Mesenchymal stem cell (in vitro differentiated cells and primary cell): ENCODE measurements around the gene USP54.

Experiments
- DNase-seq: peaks from one replicate; pipeline ENCODE4 v3.0.0-alpha.2; 2013
- H2AFZ ChIP-seq: one replicate; pipeline ENCODE4 v1.6.1; 2013; ENCODE audit warnings: low read depth, mild to moderate bottlenecking, control low read depth, inconsistent platforms, low read length, moderate library complexity
- H2AK5ac ChIP-seq: 2 replicates; pipeline ENCODE4 v1.6.1; 2013; ENCODE audit warnings: low read length, moderate library complexity, mild to moderate bottlenecking, inconsistent platforms; ENCODE audit not compliant: severe bottlenecking
- H2BK120ac ChIP-seq: one replicate; pipeline ENCODE4 v1.6.1; 2013; ENCODE audit warnings: low read depth, mild to moderate bottlenecking, inconsistent platforms, low read length, moderate library complexity
- H2BK12ac ChIP-seq, 2 experiments: one replicate each; pipeline ENCODE4 v1.6.1; 2013; ENCODE audit warnings: inconsistent platforms in 2 of 2, low read length in 2 of 2, mild to moderate bottlenecking in 2 of 2, moderate library complexity in 2 of 2, control low read depth in 1 of 2
- H2BK15ac ChIP-seq: one replicate; pipeline ENCODE4 v1.6.1; 2013; ENCODE audit warnings: mild to moderate bottlenecking, low read depth, inconsistent platforms; ENCODE audit not compliant: poor library complexity, severe bottlenecking
- H2BK5ac ChIP-seq: 2 replicates; pipeline ENCODE4 v1.6.1; 2013; ENCODE audit warnings: low read depth, mild to moderate bottlenecking, low read length, control low read depth, inconsistent platforms; ENCODE audit not compliant: poor library complexity, severe bottlenecking
- H3K14ac ChIP-seq, 2 experiments: one replicate each; pipeline ENCODE4 v1.6.1; 2013; ENCODE audit warnings: inconsistent platforms in 2 of 2, low read length in 2 of 2, control low read depth in 1 of 2, mild to moderate bottlenecking in 1 of 2, moderate library complexity in 1 of 2
- H3K18ac ChIP-seq, 2 experiments: one replicate each; pipeline ENCODE4 v1.6.1; 2013; ENCODE audit warnings: inconsistent platforms in 2 of 2, low read length in 2 of 2, control low read depth in 1 of 2, low read depth in 1 of 2, mild to moderate bottlenecking in 1 of 2
- H3K23ac ChIP-seq, 2 experiments: one replicate each; pipeline ENCODE4 v1.6.1; 2013; ENCODE audit warnings: inconsistent platforms in 2 of 2, low read length in 2 of 2, mild to moderate bottlenecking in 2 of 2, moderate library complexity in 2 of 2, control low read depth in 1 of 2
- H3K27ac ChIP-seq: 2 replicates; pipeline ENCODE4 v1.5.1; 2013; ENCODE audit warnings: mild to moderate bottlenecking, moderate library complexity, low read length, control low read depth, inconsistent platforms; ENCODE audit not compliant: poor library complexity, severe bottlenecking
- H3K27me3 ChIP-seq, 2 experiments: 2 replicates each; pipeline versions ENCODE4 v1.6.1 to v1.7.0; 2013; ENCODE audit warnings: low read length in 2 of 2, mild to moderate bottlenecking in 2 of 2, moderate library complexity in 2 of 2, control low read depth in 1 of 2, inconsistent platforms in 1 of 2; ENCODE audit not compliant: control insufficient read depth in 1 of 2, insufficient read depth in 1 of 2
- H3K36me3 ChIP-seq, 2 experiments: 2 replicates each; pipeline versions ENCODE4 v1.6.1 to v1.7.0; 2013; ENCODE audit warnings: low read length in 2 of 2, control low read depth in 1 of 2, inconsistent platforms in 1 of 2, low read depth in 1 of 2, mild to moderate bottlenecking in 1 of 2; ENCODE audit not compliant: insufficient read depth in 2 of 2, control insufficient read depth in 1 of 2
- H3K4ac ChIP-seq, 2 experiments: one replicate each; pipeline ENCODE4 v1.6.1; 2013; ENCODE audit warnings: inconsistent platforms in 2 of 2, low read length in 2 of 2, mild to moderate bottlenecking in 2 of 2, moderate library complexity in 2 of 2, control low read depth in 1 of 2, low read depth in 1 of 2
- H3K4me1 ChIP-seq: 2 replicates; pipeline ENCODE4 v1.6.1; 2013; ENCODE audit warnings: low read depth, low read length, control low read depth; ENCODE audit not compliant: control insufficient read depth, insufficient read depth
- H3K4me2 ChIP-seq: 2 replicates; pipeline ENCODE4 v1.6.1; 2013; ENCODE audit warnings: low read length, mild to moderate bottlenecking, inconsistent platforms; ENCODE audit not compliant: poor library complexity, severe bottlenecking
- H3K4me3 ChIP-seq, 2 experiments: 2 replicates each; pipeline versions ENCODE4 v1.5.1 to v1.7.0; 2013; ENCODE audit warnings: low read length in 2 of 2, mild to moderate bottlenecking in 2 of 2, control low read depth in 1 of 2, low read depth in 1 of 2; ENCODE audit not compliant: insufficient read depth in 1 of 2
- H3K79me1 ChIP-seq: replicated peaks from 2 replicates; pipeline ENCODE4 v1.6.1; 2013; ENCODE audit warnings: mild to moderate bottlenecking, control low read depth, low read length, inconsistent platforms; ENCODE audit not compliant: poor library complexity, severe bottlenecking
- H3K9ac ChIP-seq: 2 replicates; pipeline ENCODE4 v1.7.0; 2013; ENCODE audit warnings: mild to moderate bottlenecking, low read length, moderate library complexity
- H3K9me3 ChIP-seq: 2 replicates; pipeline ENCODE4 v1.7.0; 2013; ENCODE audit warnings: mild to moderate bottlenecking, low read length; ENCODE audit not compliant: control insufficient read depth
- H4K8ac ChIP-seq: one replicate; pipeline ENCODE4 v1.6.1; 2013; ENCODE audit warnings: inconsistent platforms, mild to moderate bottlenecking, low read length, moderate library complexity
- H4K91ac ChIP-seq: one replicate; pipeline ENCODE4 v1.6.1; 2013; ENCODE audit warnings: mild to moderate bottlenecking, low read length, inconsistent platforms
- WGBS: methylation state at CpG from one replicate; pipeline ENCODE4 v1.1.7; 2013; ENCODE audit warnings: mixed read lengths; 5-methylcytosine and 5-hydroxymethylcytosine counted together

The USP54 gene

DNA sequence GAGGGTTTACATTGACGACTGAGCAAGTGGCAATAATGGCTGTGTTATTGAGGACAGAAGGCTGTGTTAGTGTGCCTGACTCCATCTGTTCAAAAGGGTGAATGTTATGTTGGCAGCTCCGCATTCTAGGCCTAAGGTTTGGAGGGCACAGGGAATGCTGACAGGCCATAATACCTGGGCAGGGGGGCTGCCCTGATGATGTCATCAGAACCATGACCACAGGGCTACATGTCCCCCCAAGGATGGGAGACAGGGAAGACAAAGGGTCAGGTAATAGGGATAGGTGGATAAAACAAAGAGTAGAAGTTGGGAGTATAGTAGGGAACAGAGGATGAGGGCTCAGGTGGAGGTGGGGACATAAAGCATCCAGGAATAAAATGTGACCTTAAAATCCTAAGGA, 93.5 kb downstream of the USP54 start:
- no peak overlapping the region for H2BK12ac ChIP-seq
- H3K27me3 ChIP-seq = no peaks in the 10 kb centered on the region
- H2AK5ac ChIP-seq = no peak overlapping the region
- H3K79me1 ChIP-seq = peaks cover 3% of the 10 kb centered on the region
- no peaks in the 10 kb centered on the region for H3K9me3 ChIP-seq
- H3K18ac ChIP-seq = no peak overlapping the region
- no peak for DNase-seq
- no peak overlapping the region for H4K8ac ChIP-seq
- H3K4me2 ChIP-seq = no peak overlapping the region
- no peak overlapping the region for H3K14ac ChIP-seq
- peaks cover 7% of the 10 kb centered on the region for H3K4me1 ChIP-seq
- H2BK15ac ChIP-seq = no peak overlapping the region
- H3K27ac ChIP-seq = no peak overlapping the region
- H3K23ac ChIP-seq = no peak overlapping the region
- no peak overlapping the region for H4K91ac ChIP-seq
- no peak overlapping the region for H3K4ac ChIP-seq
- peaks cover 12 to 32% of the 10 kb centered on the region in 2 experiments for H3K36me3 ChIP-seq
- no peak overlapping the region for H3K9ac ChIP-seq
- H2AFZ ChIP-seq = no peak overlapping the region
- no peak overlapping the region for H2BK120ac ChIP-seq
- no peak overlapping the region for H3K4me3 ChIP-seq
- no peak overlapping the region for H2BK5ac ChIP-seq
- 96% methylated on average over 2 of the region's 2 CpGs for WGBS

DNA sequence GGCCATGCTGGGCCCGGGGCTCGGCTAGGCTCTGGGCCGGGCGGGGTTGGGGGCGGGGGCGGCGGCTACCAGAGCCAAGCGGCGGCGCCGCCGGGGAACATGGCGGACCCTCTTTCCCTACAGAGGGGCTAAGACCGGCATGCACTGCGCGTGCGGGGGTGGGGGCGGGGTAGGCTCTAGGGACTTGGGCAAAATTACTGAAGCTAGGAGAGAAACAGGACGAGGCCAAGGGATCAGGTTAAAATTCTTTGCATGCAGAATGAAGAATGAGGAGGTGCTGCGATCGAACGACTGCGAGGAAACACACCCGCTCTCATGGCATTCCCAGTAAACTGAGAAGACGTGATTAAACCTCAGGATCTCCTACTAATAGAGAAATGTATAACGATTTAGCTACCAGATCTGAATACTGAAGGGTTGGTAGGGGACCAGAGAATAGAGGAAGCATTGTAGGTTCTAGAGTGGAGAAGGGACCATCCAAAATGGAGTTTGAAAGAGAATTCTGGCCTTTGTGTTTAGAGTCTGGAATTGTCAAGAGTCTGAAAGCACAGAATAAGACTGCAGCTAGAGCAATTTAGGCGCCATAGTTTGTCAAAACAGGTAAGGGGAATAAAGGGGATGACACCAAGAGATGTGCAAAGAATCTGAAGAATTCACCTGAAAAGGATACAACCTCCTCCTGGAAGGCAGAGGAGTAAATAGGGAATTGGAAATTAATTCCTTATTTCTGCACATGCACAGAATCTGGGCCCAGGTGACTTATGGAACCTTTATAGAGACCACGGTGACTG, 95.1 kb downstream of the USP54 start, which contains the start of gene PPP3CB:
TSS of gene PPP3CB (minus strand) at position 141 of the 791 bp plus-strand sequence. CDS start at position 6, 135 bp downstream.
- Histone ChIP-seq H2BK5ac (peak within 1 kb of the TSS; percentile 92), H3K4me3 (peak within 1 kb of the TSS; percentile 84 to 97), H3K79me1 (peaks cover 3% of the 10 kb centered on the region), H2AFZ (peak within 1 kb of the TSS; percentile 36), H3K27ac (peak within 1 kb of the TSS; percentile 99), H4K91ac (peak within 1 kb of the TSS; percentile 85), H3K27me3 (no peaks in the 10 kb centered on the region), H2BK120ac (peak within 1 kb of the TSS; percentile 88), H3K23ac (peak within 1 kb of the TSS in 1 of 2 experiments; percentile 99), H3K36me3 (peaks cover 12 to 32% of the 10 kb centered on the region in 2 experiments), H4K8ac (peak within 1 kb of the TSS; percentile 95), H3K14ac (peak within 1 kb of the TSS; percentile 36 to 87), H3K18ac (peak within 1 kb of the TSS; percentile 97 to 98), H2AK5ac (peak within 1 kb of the TSS; percentile 81), H3K9ac (peak within 1 kb of the TSS; percentile 99), H2BK12ac (peak within 1 kb of the TSS in 1 of 2 experiments; percentile 10), H3K4me1 (peaks cover 7% of the 10 kb centered on the region), H2BK15ac (peak within 1 kb of the TSS; percentile 82), H3K4me2 (peak within 1 kb of the TSS; percentile 64), H3K4ac (peak within 1 kb of the TSS; percentile 69 to 96), H3K9me3 (no peaks in the 10 kb centered on the region)
- WGBS = 9% methylated on average over 17 of the region's 28 CpGs
- peak; percentile 98 for DNase-seq

DNA sequence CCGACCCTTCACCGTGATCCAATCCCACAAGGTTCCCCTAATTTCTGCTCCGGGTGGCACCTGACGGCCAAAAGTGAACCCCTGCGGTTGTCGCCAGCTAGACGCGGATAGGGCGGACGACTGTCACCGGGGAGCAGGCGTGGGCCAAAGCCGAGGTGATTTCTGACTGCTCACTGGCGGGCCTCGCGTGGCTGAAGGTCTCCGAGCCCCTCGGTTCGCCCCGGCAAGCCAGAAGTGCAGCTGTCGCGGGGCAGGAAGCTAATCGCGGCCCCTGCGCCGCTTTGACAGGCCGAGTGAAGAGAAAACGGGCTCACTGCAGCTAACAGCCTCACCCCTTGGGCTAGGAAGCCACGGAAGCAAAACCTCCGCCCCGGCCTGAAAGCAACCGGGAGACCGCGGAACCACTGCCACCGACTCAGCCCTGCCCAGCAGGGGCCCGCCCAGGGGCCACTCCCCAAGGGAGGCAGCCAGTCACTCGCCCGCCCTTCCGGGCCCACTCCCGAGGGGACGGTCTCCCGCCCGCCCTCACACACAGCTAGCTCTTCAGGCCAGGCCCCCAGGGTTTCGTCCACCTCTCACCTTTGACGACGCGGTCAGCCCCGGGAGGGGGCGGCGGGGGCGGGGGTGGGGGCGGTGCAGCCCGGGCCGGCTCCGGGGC, 95.8 kb downstream of the USP54 start:
- WGBS = under 1% methylated on average over 48 of the region's 55 CpGs
- H3K4me3 ChIP-seq = peak overlapping the region; percentile 84 to 97
- peaks cover 10 to 30% of the 10 kb centered on the region in 2 experiments for H3K36me3 ChIP-seq
- H3K23ac ChIP-seq = peak overlapping the region in 1 of 2 experiments; percentile 99
- peak overlapping the region in 1 of 2 experiments; percentile 10 for H2BK12ac ChIP-seq
- peak overlapping the region; percentile 36 to 87 for H3K14ac ChIP-seq
- H3K4me2 ChIP-seq = peak overlapping the region; percentile 64
- H3K79me1 ChIP-seq = peaks cover 3% of the 10 kb centered on the region
- H2AK5ac ChIP-seq = peak overlapping the region; percentile 47
- DNase-seq = peak; percentile 90
- H2AFZ ChIP-seq = peak overlapping the region; percentile 36
- peak overlapping the region; percentile 97 to 98 for H3K18ac ChIP-seq
- peak overlapping the region; percentile 95 for H4K8ac ChIP-seq
- H2BK15ac ChIP-seq = peak overlapping the region; percentile 82
- H2BK120ac ChIP-seq = peak overlapping the region; percentile 88
- peak overlapping the region; percentile 99 for H3K27ac ChIP-seq
- peak overlapping the region; percentile 69 to 96 for H3K4ac ChIP-seq
- peak overlapping the region; percentile 99 for H3K9ac ChIP-seq
- peak overlapping the region; percentile 92 for H2BK5ac ChIP-seq
- H4K91ac ChIP-seq = peak overlapping the region; percentile 85
- H3K27me3 ChIP-seq = no peaks in the 10 kb centered on the region
- H3K4me1 ChIP-seq = peaks cover 7% of the 10 kb centered on the region
- H3K9me3 ChIP-seq = no peaks in the 10 kb centered on the region

DNA sequence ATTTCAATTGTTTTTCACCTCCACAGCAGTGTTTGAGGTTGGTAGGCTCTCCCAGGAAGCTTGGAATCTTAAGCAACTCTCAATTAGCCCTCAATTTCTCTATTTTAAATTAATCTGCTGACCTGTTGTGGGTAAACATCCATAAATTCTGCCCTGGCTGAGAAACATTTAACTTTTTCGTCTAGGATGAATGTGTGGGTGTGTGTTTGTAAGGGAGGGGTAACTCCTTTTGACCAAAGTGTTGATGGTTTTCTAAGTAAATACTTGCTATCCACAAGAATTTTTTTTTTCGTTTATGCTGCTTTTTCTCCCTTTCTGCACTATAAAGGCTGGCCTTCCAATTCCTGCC, 96.3 kb downstream of the USP54 start:
- H3K4me2 ChIP-seq = peak overlapping the region; percentile 64
- peak overlapping the region in 1 of 2 experiments; percentile 98 for H3K18ac ChIP-seq
- H4K8ac ChIP-seq = peak overlapping the region; percentile 95
- H2BK12ac ChIP-seq = no peak overlapping the region
- no peak overlapping the region for H2AFZ ChIP-seq
- peak overlapping the region; percentile 99 for H3K27ac ChIP-seq
- peak overlapping the region; percentile 85 for H4K91ac ChIP-seq
- peak overlapping the region; percentile 84 to 97 for H3K4me3 ChIP-seq
- WGBS = 0% methylated on average over 2 of the region's 2 CpGs
- DNase-seq = no peak
- H3K27me3 ChIP-seq = no peaks in the 10 kb centered on the region
- no peak overlapping the region for H2BK120ac ChIP-seq
- peak overlapping the region; percentile 99 for H3K9ac ChIP-seq
- H2BK15ac ChIP-seq = no peak overlapping the region
- H3K79me1 ChIP-seq = peaks cover 3% of the 10 kb centered on the region
- peak overlapping the region; percentile 47 for H2AK5ac ChIP-seq
- no peak overlapping the region for H3K14ac ChIP-seq
- H2BK5ac ChIP-seq = peak overlapping the region; percentile 92
- peak overlapping the region; percentile 69 to 96 for H3K4ac ChIP-seq
- no peaks in the 10 kb centered on the region for H3K9me3 ChIP-seq
- H3K36me3 ChIP-seq = peaks cover 10 to 30% of the 10 kb centered on the region in 2 experiments
- H3K23ac ChIP-seq = no peak overlapping the region
- peaks cover 7% of the 10 kb centered on the region for H3K4me1 ChIP-seq
